ENCODE measurements around the gene ATP6V0D1.

- TF ChIP-seq CTCF (conservative IDR thresholded peaks at IDR 0.05; ENCODE audit: low read depth, low read length): no peak
- TF ChIP-seq BHLHE40 (IDR thresholded peaks at IDR 0.05; ENCODE audit: low read depth, low read length): no peak
- TF ChIP-seq POLR2A (IDR thresholded peaks at IDR 0.05; ENCODE audit: low read depth, low read length): no peak
- no peak for TF ChIP-seq RFX5 (IDR thresholded peaks at IDR 0.05; ENCODE audit: low read depth, low read length)
- no peak for TF ChIP-seq FOS (IDR thresholded peaks at IDR 0.05; ENCODE audit: low read depth, low read length)
- TF ChIP-seq CHD1 (IDR thresholded peaks at IDR 0.05; ENCODE audit: low read depth, low read length): no peak
- TF ChIP-seq CEBPB (IDR thresholded peaks at IDR 0.05; ENCODE audit: low read depth, low read length): no peak
- no peak for TF ChIP-seq USF2 (IDR thresholded peaks at IDR 0.05; ENCODE audit: low read depth, low read length)
- no peak for TF ChIP-seq SMC3 (IDR thresholded peaks at IDR 0.05; ENCODE audit: low read depth, low read length)
- TF ChIP-seq RAD21 (IDR thresholded peaks at IDR 0.05; ENCODE audit: low read length): no peak
These were observed 29.8 kb downstream of the ATP6V0D1 start for GRCh38 chr16:67451061-67451703.
